Testis (tissue), 3 donors: ENCODE measurements around the gene RFC2. TPM values are rescaled to one million over a fixed set of nuclear protein-coding genes. Genes with fewer than 3 reads are reported as not detected.

Experiments used
- DNase-seq: peaks from one replicate; pipeline ENCODE4 v3.0.0-alpha.2; 2019
- H3K27ac ChIP-seq, 2 donors: fragments of 200-600 bp; sonication (generic); one replicate each; pipeline ENCODE4 v1.5.1; 2019
- H3K27me3 ChIP-seq: fragments of 200-600 bp; sonication (generic); one replicate; pipeline ENCODE4 v1.5.1; 2019
- H3K36me3 ChIP-seq: fragments of 200-600 bp; sonication (generic); one replicate; pipeline ENCODE4 v1.5.1; 2017; ENCODE audit warnings: low read depth; ENCODE audit errors: missing control alignments
- H3K4me1 ChIP-seq: fragments of 200-600 bp; sonication (generic); one replicate; pipeline ENCODE4 v1.5.1; 2019
- H3K4me3 ChIP-seq, 2 donors: fragments of 200-600 bp; sonication (generic); one replicate each; pipeline ENCODE4 v1.5.1; 2017 to 2019
- H3K9me3 ChIP-seq: fragments of 200-600 bp; sonication (generic); one replicate; pipeline ENCODE4 v1.5.1; 2017
- POLR2A ChIP-seq: fragments of 450-650 bp; IDR thresholded peaks from one replicate; pipeline ENCODE4 v1.6.1; 2017; ENCODE audit warnings: antibody characterized with exemption, mild to moderate bottlenecking, moderate library complexity
- WGBS, 2 donors: methylation state at CpG; one replicate each; pipeline ENCODE4 v1.1.5; 2018; 5-methylcytosine and 5-hydroxymethylcytosine counted together
- intact Hi-C: fragments of 100-400 bp; cut with DNase I; formaldehyde crosslinking; loops from one replicate; pipeline ENCODE4 v1.15.1; 2023; ENCODE audit warnings: low total_unique reads
- polyA plus RNA-seq: library from polyadenylated mRNA; stranded (reverse); fragments of 350-450 nt; fragmentation: Illumina TruSeq; extraction: RNeasy Lipid Tissue Mini Kit (QIAGEN cat#74804); gene quantifications from one replicate; pipeline ENCODE4 v1.2.3, GENCODE V29; 2014; ENCODE audit warnings: low read depth, low replicate concordance; ENCODE audit not compliant: insufficient read depth
- total RNA-seq, 2 donors: library from RNA; depleted of rRNA; stranded (reverse); fragments of >200 nt; gene quantifications; one replicate each; pipeline ENCODE4 v1.2.3, GENCODE V29; 2016
- TF ChIP-seq, protein P1 (sequence below), 3 experiments: fragments of 450-650 bp in 2 of 3; fragments of 200-600 bp in 1 of 3; sonication (generic) in 1 of 3; IDR thresholded peaks; one replicate each; pipeline ENCODE4 v1.5.1; 2016 to 2019; ENCODE audit warnings: antibody characterized with exemption in 3 of 3, mild to moderate bottlenecking in 2 of 3, moderate library complexity in 1 of 3

Gene RFC2
- total and polyA plus RNA-seq, 3 donors from 2014 or later = 10.8 to 29.2 (median 15.2) TPM

DNA sequence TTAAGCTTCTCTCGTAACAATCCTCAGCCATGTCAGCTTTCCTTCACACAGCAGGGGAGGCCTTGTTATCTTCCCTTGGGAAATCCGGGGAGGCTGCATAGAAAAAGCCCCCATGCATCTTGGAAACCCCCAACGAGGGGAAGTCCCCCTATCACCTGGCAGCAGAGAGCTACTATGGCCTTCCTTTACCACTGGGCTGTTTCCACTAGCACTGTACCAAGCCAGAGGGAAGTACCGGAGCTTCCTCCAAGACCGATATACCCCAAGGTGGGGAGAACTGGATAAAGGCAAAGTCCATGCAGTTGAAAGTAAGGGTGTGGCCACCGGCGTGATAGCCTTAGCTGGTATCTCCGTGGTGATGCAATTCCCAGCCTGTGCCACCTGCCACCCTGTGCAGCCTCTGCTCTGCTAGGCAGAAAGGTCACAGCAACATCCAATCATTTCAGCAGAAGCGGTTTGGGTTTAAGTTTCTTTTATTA, 30.6 kb upstream of the RFC2 start:
- intact Hi-C loops = no loop called here
- Histone ChIP-seq H3K36me3 (no peaks in the 10 kb centered on the region), H3K27me3 (no peaks in the 10 kb centered on the region), H3K4me3 (no peak overlapping the region), H3K4me1 (peaks cover 17% of the 10 kb centered on the region), H3K27ac (no peak overlapping the region), H3K9me3 (no peaks in the 10 kb centered on the region)
- no peak for DNase-seq
- 61 to 70% methylated on average over 7 to 9 of the region's 9 CpGs for WGBS, 2 donors
- TF ChIP-seq, protein P1, sequence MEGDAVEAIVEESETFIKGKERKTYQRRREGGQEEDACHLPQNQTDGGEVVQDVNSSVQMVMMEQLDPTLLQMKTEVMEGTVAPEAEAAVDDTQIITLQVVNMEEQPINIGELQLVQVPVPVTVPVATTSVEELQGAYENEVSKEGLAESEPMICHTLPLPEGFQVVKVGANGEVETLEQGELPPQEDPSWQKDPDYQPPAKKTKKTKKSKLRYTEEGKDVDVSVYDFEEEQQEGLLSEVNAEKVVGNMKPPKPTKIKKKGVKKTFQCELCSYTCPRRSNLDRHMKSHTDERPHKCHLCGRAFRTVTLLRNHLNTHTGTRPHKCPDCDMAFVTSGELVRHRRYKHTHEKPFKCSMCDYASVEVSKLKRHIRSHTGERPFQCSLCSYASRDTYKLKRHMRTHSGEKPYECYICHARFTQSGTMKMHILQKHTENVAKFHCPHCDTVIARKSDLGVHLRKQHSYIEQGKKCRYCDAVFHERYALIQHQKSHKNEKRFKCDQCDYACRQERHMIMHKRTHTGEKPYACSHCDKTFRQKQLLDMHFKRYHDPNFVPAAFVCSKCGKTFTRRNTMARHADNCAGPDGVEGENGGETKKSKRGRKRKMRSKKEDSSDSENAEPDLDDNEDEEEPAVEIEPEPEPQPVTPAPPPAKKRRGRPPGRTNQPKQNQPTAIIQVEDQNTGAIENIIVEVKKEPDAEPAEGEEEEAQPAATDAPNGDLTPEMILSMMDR (IDR thresholded peaks at IDR 0.05) = no peak
- TF ChIP-seq POLR2A = no peak

- no peak overlapping the region for H3K4me3 ChIP-seq
- no peaks in the 10 kb centered on the region for H3K9me3 ChIP-seq
- WGBS, 2 donors = 87 to 92% methylated on average over 9 of the region's 9 CpGs
- peaks cover 18% of the 10 kb centered on the region for H3K4me1 ChIP-seq
- intact Hi-C loops = no loop called here
- no peak for TF ChIP-seq POLR2A
- TF ChIP-seq, protein P1 (IDR thresholded peaks at IDR 0.05) = no peak
- H3K27me3 ChIP-seq = no peaks in the 10 kb centered on the region
- H3K27ac ChIP-seq = no peak overlapping the region
- DNase-seq = no peak
- no peaks in the 10 kb centered on the region for H3K36me3 ChIP-seq
Measured at GRCh38 chr7:74283858-74284447, 29.8 kb upstream of the RFC2 start.

DNA sequence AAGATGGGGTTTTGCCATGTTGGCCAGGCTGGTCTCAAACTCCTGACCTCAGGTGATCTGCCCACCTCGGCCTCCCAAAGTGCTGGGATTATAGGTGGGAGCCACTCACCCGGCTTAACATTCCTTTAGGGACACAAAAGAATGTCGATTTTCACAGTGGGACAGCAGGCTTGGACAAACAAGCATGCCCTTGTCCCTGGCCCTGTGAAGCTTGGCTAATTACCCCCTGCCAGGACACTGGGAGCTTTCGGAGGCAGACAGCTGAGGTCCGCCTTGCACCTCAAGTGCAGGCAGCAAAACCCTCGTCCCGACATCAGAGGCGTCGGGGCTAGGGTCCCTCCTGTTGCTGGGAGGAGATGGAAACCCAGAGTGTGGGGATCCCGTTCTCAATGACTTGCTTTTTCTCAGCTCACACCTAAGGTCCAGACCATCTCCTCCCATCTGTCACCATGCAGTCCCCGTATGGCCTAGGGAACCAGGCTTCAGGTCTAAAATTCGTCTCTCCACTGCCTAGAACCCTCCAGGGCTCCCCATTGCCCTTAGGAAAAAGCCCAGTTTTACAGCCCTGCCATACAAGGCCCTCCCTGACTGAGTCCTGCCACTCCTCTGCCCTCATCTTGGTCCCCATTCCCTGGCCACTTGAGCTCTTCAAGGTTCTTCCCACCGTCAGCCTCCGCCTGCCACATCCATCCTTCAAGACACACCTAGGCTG, 28.7 kb upstream of the RFC2 start:
- H3K4me1 ChIP-seq = peaks cover 8% of the 10 kb centered on the region
- no peaks in the 10 kb centered on the region for H3K27me3 ChIP-seq
- H3K4me3 ChIP-seq = no peak overlapping the region
- H3K36me3 ChIP-seq = no peaks in the 10 kb centered on the region
- no peak overlapping the region for H3K27ac ChIP-seq
- DNase-seq = no peak
- intact Hi-C loops = no loop called here
- TF ChIP-seq, protein P1 (IDR thresholded peaks at IDR 0.05) = no peak
- TF ChIP-seq POLR2A = no peak
- 90 to 95% methylated on average over 9 to 14 of the region's 14 CpGs for WGBS, 2 donors
- H3K9me3 ChIP-seq = no peaks in the 10 kb centered on the region

DNA sequence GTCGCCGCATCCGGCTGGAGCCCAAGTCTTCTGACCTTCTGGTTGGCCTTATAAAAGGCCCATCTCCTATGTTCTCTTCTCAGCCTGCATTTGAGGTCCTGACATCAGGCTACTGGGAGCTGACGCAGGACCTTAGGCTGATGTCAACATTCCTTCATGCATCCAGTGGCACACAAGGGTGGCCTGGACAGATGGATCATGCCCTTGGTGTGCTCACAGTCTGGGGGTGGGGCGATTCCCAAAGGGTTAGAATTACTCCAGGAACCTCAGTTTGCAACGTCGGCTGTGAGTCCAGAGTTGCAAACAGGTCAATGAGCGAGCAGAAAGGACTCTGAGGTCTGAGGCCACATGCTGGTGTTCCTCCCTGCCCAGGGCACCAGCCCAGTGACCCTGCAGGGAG, 26.8 kb upstream of the RFC2 start:
- no peak overlapping the region for H3K27ac ChIP-seq
- DNase-seq = no peak

More for the DNA sequence above, 26.8 kb upstream of the RFC2 start:
- Histone ChIP-seq H3K4me1 (peaks cover 8% of the 10 kb centered on the region), H3K27me3 (no peaks in the 10 kb centered on the region), H3K36me3 (no peaks in the 10 kb centered on the region), H3K4me3 (no peak overlapping the region), H3K9me3 (no peaks in the 10 kb centered on the region)
- TF ChIP-seq, protein P1 (IDR thresholded peaks at IDR 0.05) = no peak
- TF ChIP-seq POLR2A = no peak
- 83 to 88% methylated on average over 6 to 8 of the region's 8 CpGs for WGBS, 2 donors
- intact Hi-C loops = no loop called here
